H1 (cell line): ENCODE results near the gene GPC1. TPM values are rescaled to one million over a fixed set of nuclear protein-coding genes. Genes with fewer than 3 reads are reported as not detected.

Source experiments
- POLR2AphosphoS5 ChIP-seq: IDR thresholded peaks from 2 replicates; pipeline ENCODE4 v1.6.1; 2011; ENCODE audit warnings: low read depth, low read length
- RAD21 ChIP-seq, 2 experiments: IDR thresholded peaks in 1 of 2; conservative IDR thresholded peaks in 1 of 2; 2 replicates each; pipeline ENCODE4 v1.6.1; 2011; ENCODE audit warnings: low read depth in 2 of 2, low read length in 2 of 2, improper control_type of control experiment in 1 of 2, inconsistent platforms in 1 of 2, mild to moderate bottlenecking in 1 of 2, moderate library complexity in 1 of 2
- RNF2 ChIP-seq: fragments of 200-900, 300-1000 bp; sonication (generic); IDR thresholded peaks from 2 replicates; pipeline ENCODE4 v1.7.1; 2016; ENCODE audit warnings: borderline replicate concordance, low read depth, mild to moderate bottlenecking, antibody characterized with exemption, low read length; ENCODE audit not compliant: poor library complexity, severe bottlenecking; ENCODE audit errors: missing control alignments
- SUZ12 ChIP-seq: fragments of 200-600 bp; sonication (generic); IDR thresholded peaks from 2 replicates; pipeline ENCODE4 v1.6.1; 2012; ENCODE audit warnings: mild to moderate bottlenecking, inconsistent platforms, low read length, moderate library complexity, mixed read lengths
- ZNF274 ChIP-seq: IDR thresholded peaks from 2 replicates; pipeline ENCODE4 v1.7.0; 2012; ENCODE audit warnings: low read length, borderline replicate concordance; ENCODE audit errors: extremely low read depth
- polyA plus RNA-seq, 7 experiments: library from polyadenylated mRNA; depleted of rRNA in 3 of 7; stranded (reverse) in 5 of 7; unstranded in 2 of 7; fragments of >200 nt in 5 of 7; fragments of 200-250 nt in 2 of 7; gene quantifications; 1 replicate in 5 of 7; 2 replicates in 1 of 7; 4 replicates in 1 of 7; pipeline versions ENCODE4 v1.2.1 to v1.2.3, GENCODE V29; 2011 to 2013; ENCODE audit warnings: missing spikeins in 2 of 7, mixed read lengths in 2 of 7
- total RNA-seq: library from RNA; stranded (reverse); fragmentation: NEBNext Ultra II Directional; extraction: Animal tissue kit (Norgen Biotek cat#: 25700); gene quantifications from 2 replicates; pipeline ENCODE4 v1.2.1, GENCODE V29; 2021
- TF ChIP-seq, protein P1 (sequence below): fragments of 300-600 bp; sonication (generic); IDR thresholded peaks from 2 replicates; pipeline ENCODE4 v1.7.1; 2012; ENCODE audit warnings: low read length, moderate library complexity, mild to moderate bottlenecking, inconsistent platforms; ENCODE audit not compliant: insufficient replicate concordance
- TF ChIP-seq, protein P2 (sequence below): IDR thresholded peaks from 2 replicates; pipeline ENCODE4 v1.6.1; 2012; ENCODE audit warnings: low read length, inconsistent platforms

The GPC1 gene
- total and polyA plus RNA-seq, 2 of the 8 experiments (the other 6 are each of a cell fraction or from before 2014, with no cell fraction given), result 21.9 to 28.3 TPM

DNA sequence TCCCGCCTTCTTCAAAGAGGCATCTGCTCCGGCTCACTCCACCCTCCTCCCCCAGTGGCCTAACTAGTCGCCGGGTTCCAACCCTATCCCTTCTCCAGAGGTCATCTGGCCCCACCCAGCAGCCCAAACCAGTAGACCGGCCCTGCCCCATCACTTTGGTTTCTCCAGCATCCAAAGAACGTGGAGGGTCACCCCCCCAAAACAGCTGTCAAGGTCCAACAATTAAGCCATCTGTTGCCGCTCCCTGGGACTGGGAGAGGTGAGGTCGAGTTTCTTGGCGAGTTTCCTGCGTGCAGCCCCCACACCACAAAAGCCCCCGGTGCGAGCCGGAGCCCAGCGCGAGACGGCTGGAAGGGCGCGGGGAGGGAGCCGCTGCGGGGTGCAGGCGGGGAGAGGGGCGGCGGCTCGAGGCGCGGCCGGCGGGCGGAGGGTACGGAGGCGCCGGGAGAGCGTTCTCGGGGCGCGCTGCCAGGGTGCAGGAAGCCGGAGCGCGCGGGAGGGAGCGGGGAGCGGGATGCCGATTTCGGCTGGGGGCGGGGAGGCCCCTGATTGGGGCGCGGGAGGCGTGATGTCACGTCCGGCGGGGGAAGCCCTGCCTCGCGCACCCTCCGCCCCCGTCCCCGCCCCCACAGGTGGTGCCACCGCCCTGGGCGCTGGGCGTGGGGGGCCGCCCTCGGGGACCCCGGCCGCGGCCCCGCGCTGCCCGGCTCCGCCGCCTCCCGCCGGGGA is 571 bp upstream of the GPC1 start (continued):
- TF ChIP-seq, protein P1, sequence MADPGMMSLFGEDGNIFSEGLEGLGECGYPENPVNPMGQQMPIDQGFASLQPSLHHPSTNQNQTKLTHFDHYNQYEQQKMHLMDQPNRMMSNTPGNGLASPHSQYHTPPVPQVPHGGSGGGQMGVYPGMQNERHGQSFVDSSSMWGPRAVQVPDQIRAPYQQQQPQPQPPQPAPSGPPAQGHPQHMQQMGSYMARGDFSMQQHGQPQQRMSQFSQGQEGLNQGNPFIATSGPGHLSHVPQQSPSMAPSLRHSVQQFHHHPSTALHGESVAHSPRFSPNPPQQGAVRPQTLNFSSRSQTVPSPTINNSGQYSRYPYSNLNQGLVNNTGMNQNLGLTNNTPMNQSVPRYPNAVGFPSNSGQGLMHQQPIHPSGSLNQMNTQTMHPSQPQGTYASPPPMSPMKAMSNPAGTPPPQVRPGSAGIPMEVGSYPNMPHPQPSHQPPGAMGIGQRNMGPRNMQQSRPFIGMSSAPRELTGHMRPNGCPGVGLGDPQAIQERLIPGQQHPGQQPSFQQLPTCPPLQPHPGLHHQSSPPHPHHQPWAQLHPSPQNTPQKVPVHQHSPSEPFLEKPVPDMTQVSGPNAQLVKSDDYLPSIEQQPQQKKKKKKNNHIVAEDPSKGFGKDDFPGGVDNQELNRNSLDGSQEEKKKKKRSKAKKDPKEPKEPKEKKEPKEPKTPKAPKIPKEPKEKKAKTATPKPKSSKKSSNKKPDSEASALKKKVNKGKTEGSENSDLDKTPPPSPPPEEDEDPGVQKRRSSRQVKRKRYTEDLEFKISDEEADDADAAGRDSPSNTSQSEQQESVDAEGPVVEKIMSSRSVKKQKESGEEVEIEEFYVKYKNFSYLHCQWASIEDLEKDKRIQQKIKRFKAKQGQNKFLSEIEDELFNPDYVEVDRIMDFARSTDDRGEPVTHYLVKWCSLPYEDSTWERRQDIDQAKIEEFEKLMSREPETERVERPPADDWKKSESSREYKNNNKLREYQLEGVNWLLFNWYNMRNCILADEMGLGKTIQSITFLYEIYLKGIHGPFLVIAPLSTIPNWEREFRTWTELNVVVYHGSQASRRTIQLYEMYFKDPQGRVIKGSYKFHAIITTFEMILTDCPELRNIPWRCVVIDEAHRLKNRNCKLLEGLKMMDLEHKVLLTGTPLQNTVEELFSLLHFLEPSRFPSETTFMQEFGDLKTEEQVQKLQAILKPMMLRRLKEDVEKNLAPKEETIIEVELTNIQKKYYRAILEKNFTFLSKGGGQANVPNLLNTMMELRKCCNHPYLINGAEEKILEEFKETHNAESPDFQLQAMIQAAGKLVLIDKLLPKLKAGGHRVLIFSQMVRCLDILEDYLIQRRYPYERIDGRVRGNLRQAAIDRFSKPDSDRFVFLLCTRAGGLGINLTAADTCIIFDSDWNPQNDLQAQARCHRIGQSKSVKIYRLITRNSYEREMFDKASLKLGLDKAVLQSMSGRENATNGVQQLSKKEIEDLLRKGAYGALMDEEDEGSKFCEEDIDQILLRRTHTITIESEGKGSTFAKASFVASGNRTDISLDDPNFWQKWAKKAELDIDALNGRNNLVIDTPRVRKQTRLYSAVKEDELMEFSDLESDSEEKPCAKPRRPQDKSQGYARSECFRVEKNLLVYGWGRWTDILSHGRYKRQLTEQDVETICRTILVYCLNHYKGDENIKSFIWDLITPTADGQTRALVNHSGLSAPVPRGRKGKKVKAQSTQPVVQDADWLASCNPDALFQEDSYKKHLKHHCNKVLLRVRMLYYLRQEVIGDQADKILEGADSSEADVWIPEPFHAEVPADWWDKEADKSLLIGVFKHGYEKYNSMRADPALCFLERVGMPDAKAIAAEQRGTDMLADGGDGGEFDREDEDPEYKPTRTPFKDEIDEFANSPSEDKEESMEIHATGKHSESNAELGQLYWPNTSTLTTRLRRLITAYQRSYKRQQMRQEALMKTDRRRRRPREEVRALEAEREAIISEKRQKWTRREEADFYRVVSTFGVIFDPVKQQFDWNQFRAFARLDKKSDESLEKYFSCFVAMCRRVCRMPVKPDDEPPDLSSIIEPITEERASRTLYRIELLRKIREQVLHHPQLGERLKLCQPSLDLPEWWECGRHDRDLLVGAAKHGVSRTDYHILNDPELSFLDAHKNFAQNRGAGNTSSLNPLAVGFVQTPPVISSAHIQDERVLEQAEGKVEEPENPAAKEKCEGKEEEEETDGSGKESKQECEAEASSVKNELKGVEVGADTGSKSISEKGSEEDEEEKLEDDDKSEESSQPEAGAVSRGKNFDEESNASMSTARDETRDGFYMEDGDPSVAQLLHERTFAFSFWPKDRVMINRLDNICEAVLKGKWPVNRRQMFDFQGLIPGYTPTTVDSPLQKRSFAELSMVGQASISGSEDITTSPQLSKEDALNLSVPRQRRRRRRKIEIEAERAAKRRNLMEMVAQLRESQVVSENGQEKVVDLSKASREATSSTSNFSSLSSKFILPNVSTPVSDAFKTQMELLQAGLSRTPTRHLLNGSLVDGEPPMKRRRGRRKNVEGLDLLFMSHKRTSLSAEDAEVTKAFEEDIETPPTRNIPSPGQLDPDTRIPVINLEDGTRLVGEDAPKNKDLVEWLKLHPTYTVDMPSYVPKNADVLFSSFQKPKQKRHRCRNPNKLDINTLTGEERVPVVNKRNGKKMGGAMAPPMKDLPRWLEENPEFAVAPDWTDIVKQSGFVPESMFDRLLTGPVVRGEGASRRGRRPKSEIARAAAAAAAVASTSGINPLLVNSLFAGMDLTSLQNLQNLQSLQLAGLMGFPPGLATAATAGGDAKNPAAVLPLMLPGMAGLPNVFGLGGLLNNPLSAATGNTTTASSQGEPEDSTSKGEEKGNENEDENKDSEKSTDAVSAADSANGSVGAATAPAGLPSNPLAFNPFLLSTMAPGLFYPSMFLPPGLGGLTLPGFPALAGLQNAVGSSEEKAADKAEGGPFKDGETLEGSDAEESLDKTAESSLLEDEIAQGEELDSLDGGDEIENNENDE, result no peak
- no peak for TF ChIP-seq POLR2AphosphoS5
- TF ChIP-seq, protein P2, sequence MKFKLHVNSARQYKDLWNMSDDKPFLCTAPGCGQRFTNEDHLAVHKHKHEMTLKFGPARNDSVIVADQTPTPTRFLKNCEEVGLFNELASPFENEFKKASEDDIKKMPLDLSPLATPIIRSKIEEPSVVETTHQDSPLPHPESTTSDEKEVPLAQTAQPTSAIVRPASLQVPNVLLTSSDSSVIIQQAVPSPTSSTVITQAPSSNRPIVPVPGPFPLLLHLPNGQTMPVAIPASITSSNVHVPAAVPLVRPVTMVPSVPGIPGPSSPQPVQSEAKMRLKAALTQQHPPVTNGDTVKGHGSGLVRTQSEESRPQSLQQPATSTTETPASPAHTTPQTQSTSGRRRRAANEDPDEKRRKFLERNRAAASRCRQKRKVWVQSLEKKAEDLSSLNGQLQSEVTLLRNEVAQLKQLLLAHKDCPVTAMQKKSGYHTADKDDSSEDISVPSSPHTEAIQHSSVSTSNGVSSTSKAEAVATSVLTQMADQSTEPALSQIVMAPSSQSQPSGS, result no peak
- TF ChIP-seq RNF2, result no peak
- TF ChIP-seq RAD21 (IDR thresholded peaks at IDR 0.05 in 1 of 2, conservative IDR thresholded peaks at IDR 0.05 in 1 of 2; ENCODE audit: low read depth in 2 of 2, low read length in 2 of 2), result no peak
- no peak for TF ChIP-seq SUZ12
- TF ChIP-seq ZNF274, result no peak
